Panc1 (cell line): ENCODE measurements around the gene PDE4B. TPM values are rescaled to one million over a fixed set of nuclear protein-coding genes. Genes with fewer than 3 reads are reported as not detected.
A peak's percentile ranks its signal among the peaks of the same experiment; 100 is the strongest.

Experiments used
- ATAC-seq: fragments of 200-7000 bp; cut with Tn5 transposase; 2 replicates; pipeline ENCODE4 v1.9.1; 2020; ENCODE audit warnings: mild to moderate bottlenecking, moderate library complexity
- BruUV-seq: library from RNA; stranded (reverse); fragments of 400-500 nt; replicated peaks from 2 replicates; lab custom pipeline; 2021; lab: Mats Ljungman, UMichigan
- CTCF ChIA-PET: fragments of 300-600 bp; sonication (Branson Sonifier 250); formaldehyde crosslinking; loops from one replicate; lab custom pipeline; 2022; ENCODE audit warnings: antibody characterized with exemption; lab: Charles Lee
- POLR2A ChIA-PET: fragments of 300-600 bp; sonication (Branson Sonifier 250); formaldehyde crosslinking; loops from one replicate; lab custom pipeline; 2022; ENCODE audit warnings: antibody characterized with exemption; lab: Charles Lee
- DNase-seq: peaks from one replicate; pipeline ENCODE4 v3.0.0-alpha.2; 2010; ENCODE audit warnings: low read depth, low spot score
- H3K27ac ChIP-seq: 2 replicates; pipeline ENCODE4 v1.5.1; 2011; ENCODE audit warnings: mild to moderate bottlenecking, low read length, inconsistent platforms
- H3K27me3 ChIP-seq: fragments of 200-500 bp; sonication (Bioruptor generic); 2 replicates; pipeline ENCODE4 v1.6.0; 2014; ENCODE audit warnings: low read length, inconsistent platforms; ENCODE audit not compliant: control insufficient read depth, insufficient read depth
- H3K36me3 ChIP-seq: fragments of 200-500 bp; sonication (Bioruptor generic); 2 replicates; pipeline ENCODE4 v1.5.1; 2014; ENCODE audit warnings: inconsistent platforms, mild to moderate bottlenecking, low read length, moderate library complexity; ENCODE audit not compliant: control insufficient read depth, insufficient read depth
- H3K4me1 ChIP-seq: 2 replicates; pipeline ENCODE4 v1.5.1; 2011; ENCODE audit warnings: inconsistent platforms, mild to moderate bottlenecking, low read length, moderate library complexity; ENCODE audit not compliant: control insufficient read depth, insufficient read depth
- H3K4me3 ChIP-seq, 2 experiments: 2 replicates each; pipeline ENCODE4 v1.5.1; 2011 to 2012; ENCODE audit warnings: low read depth in 2 of 2, low read length in 2 of 2, mild to moderate bottlenecking in 2 of 2, inconsistent platforms in 1 of 2, moderate library complexity in 1 of 2
- H3K9me3 ChIP-seq: fragments of 200-500 bp; sonication (Bioruptor generic); 2 replicates; pipeline ENCODE4 v1.5.1; 2014; ENCODE audit warnings: low read depth, mild to moderate bottlenecking, inconsistent platforms, low read length, moderate library complexity; ENCODE audit not compliant: control insufficient read depth, insufficient read depth
- POLR2AphosphoS5 ChIP-seq: IDR thresholded peaks from 2 replicates; pipeline ENCODE4 v1.6.1; 2012; ENCODE audit warnings: mild to moderate bottlenecking, low read depth, low read length, moderate library complexity
- SIN3A ChIP-seq: IDR thresholded peaks from 2 replicates; pipeline ENCODE4 v1.6.1; 2012; ENCODE audit warnings: low read depth, mild to moderate bottlenecking, low read length, moderate library complexity, borderline replicate concordance; ENCODE audit not compliant: insufficient read depth
- TCF7L2 ChIP-seq: IDR thresholded peaks from 2 replicates; pipeline ENCODE4 v1.6.1; 2011; ENCODE audit warnings: mild to moderate bottlenecking, low read depth, low read length, inconsistent platforms
- in situ Hi-C: cut with HindIII; loops from 2 replicates; pipeline ENCODE4 v1.10.0; 2016; ENCODE audit warnings: low sequenced_read_pairs, low pct_unique_long_range_greater_than_20kb
- intact Hi-C: fragments of 100-400 bp; cut with micrococcal nuclease; formaldehyde crosslinking; loops from one replicate; pipeline ENCODE4 v1.10.0; 2022; ENCODE audit not compliant: unreplicated experiment
- total RNA-seq: library from RNA; stranded (reverse); gene quantifications from one replicate; pipeline ENCODE4 v1.2.1, GENCODE V29; 2021; ENCODE audit not compliant: unreplicated experiment
- TF ChIP-seq, protein P1 (sequence below): fragments of 450-650 bp; IDR thresholded peaks from 2 replicates; pipeline ENCODE4 v1.5.1; 2017; ENCODE audit warnings: mild to moderate bottlenecking
- TF ChIP-seq, protein P2 (sequence below), 2 experiments: IDR thresholded peaks; 2 replicates each; pipeline ENCODE4 v1.6.1; 2011 to 2012; ENCODE audit warnings: low read depth in 2 of 2, control low read depth in 1 of 2, low read length in 1 of 2, mild to moderate bottlenecking in 1 of 2, moderate library complexity in 1 of 2; ENCODE audit not compliant: insufficient read depth in 1 of 2

Gene PDE4B
- total RNA-seq, 1 experiment from 2014 or later, result 0.26 TPM

GRCh38 chr1:66298464-66298863 is 505.8 kb downstream of the PDE4B start:
- ATAC-seq, result no peak
- Histone ChIP-seq H3K9me3 (no peaks in the 10 kb centered on the region), H3K4me1 (no peaks in the 10 kb centered on the region), H3K27ac (no peak overlapping the region), H3K27me3 (no peaks in the 10 kb centered on the region), H3K4me3 (no peak overlapping the region), H3K36me3 (no peaks in the 10 kb centered on the region)
- ChIA-PET CTCF (no interaction called here), POLR2A (no interaction called here)
- no peak for DNase-seq
- no TSS peak for BruUV-seq
- in situ Hi-C loops, result no loop called here
- no peak for TF ChIP-seq SIN3A
- TF ChIP-seq, protein P1, sequence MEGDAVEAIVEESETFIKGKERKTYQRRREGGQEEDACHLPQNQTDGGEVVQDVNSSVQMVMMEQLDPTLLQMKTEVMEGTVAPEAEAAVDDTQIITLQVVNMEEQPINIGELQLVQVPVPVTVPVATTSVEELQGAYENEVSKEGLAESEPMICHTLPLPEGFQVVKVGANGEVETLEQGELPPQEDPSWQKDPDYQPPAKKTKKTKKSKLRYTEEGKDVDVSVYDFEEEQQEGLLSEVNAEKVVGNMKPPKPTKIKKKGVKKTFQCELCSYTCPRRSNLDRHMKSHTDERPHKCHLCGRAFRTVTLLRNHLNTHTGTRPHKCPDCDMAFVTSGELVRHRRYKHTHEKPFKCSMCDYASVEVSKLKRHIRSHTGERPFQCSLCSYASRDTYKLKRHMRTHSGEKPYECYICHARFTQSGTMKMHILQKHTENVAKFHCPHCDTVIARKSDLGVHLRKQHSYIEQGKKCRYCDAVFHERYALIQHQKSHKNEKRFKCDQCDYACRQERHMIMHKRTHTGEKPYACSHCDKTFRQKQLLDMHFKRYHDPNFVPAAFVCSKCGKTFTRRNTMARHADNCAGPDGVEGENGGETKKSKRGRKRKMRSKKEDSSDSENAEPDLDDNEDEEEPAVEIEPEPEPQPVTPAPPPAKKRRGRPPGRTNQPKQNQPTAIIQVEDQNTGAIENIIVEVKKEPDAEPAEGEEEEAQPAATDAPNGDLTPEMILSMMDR, result no peak
- no peak for TF ChIP-seq POLR2AphosphoS5
- TF ChIP-seq TCF7L2, result no peak
- TF ChIP-seq, protein P2, sequence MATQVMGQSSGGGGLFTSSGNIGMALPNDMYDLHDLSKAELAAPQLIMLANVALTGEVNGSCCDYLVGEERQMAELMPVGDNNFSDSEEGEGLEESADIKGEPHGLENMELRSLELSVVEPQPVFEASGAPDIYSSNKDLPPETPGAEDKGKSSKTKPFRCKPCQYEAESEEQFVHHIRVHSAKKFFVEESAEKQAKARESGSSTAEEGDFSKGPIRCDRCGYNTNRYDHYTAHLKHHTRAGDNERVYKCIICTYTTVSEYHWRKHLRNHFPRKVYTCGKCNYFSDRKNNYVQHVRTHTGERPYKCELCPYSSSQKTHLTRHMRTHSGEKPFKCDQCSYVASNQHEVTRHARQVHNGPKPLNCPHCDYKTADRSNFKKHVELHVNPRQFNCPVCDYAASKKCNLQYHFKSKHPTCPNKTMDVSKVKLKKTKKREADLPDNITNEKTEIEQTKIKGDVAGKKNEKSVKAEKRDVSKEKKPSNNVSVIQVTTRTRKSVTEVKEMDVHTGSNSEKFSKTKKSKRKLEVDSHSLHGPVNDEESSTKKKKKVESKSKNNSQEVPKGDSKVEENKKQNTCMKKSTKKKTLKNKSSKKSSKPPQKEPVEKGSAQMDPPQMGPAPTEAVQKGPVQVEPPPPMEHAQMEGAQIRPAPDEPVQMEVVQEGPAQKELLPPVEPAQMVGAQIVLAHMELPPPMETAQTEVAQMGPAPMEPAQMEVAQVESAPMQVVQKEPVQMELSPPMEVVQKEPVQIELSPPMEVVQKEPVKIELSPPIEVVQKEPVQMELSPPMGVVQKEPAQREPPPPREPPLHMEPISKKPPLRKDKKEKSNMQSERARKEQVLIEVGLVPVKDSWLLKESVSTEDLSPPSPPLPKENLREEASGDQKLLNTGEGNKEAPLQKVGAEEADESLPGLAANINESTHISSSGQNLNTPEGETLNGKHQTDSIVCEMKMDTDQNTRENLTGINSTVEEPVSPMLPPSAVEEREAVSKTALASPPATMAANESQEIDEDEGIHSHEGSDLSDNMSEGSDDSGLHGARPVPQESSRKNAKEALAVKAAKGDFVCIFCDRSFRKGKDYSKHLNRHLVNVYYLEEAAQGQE (IDR thresholded peaks at IDR 0.05; ENCODE audit: insufficient read depth in 1 of 2, low read depth in 2 of 2, low read length in 1 of 2), result no peak
- intact Hi-C loops, result no loop called here

GRCh38 chr1:66300280-66300971 is 507.7 kb downstream of the PDE4B start:
- Histone ChIP-seq H3K4me3 (peak overlapping the region in 1 of 2 experiments; percentile 47; a peak in 1 of 4 replicates), H3K9me3 (no peaks in the 10 kb centered on the region), H3K27ac (no peak overlapping the region), H3K4me1 (no peaks in the 10 kb centered on the region), H3K27me3 (no peaks in the 10 kb centered on the region), H3K36me3 (no peaks in the 10 kb centered on the region)
- ChIA-PET POLR2A (no interaction called here), CTCF (no interaction called here)
- TF ChIP-seq, protein P2 (IDR thresholded peaks at IDR 0.05; ENCODE audit: insufficient read depth in 1 of 2, low read depth in 2 of 2, low read length in 1 of 2), result no peak
- no peak for TF ChIP-seq POLR2AphosphoS5
- TF ChIP-seq, protein P1, result no peak
- no peak for TF ChIP-seq TCF7L2
- TF ChIP-seq SIN3A, result no peak
- intact Hi-C loops (no loop called here), in situ Hi-C loops (no loop called here)
- BruUV-seq, result no TSS peak
- ATAC-seq, result no peak
- DNase-seq, result no peak
